NCI-H2107 treated with DMSO at 0.1 percent for 48 hours (cell line): Measurements from ENCODE around the gene SDCBP2.

Experiments
- DNase-seq: peaks from one replicate; lab custom pipeline; 2025; ENCODE audit not compliant: unreplicated experiment; lab: John Stamatoyannopoulos, UW

SDCBP2 gene

DNA sequence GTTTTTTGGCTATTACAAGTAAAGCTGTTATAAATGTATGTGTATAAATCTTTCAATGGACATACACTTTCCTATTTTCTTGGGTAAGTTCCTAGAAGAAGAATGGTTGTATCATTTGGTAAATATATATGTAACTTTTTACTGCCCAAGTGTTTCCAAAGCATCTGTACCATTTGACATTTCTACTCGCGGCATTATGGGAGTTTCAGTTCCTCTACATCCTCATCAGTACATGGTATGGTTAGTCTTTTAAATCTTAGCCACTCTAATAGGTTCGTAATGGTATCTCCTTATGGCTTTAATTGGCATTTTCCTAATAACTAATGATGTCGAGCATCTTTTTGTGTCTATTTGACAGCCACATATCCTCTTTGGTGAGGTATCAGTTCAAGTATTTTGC lies 49.9 kb downstream of the SDCBP2 start:
- no peak for DNase-seq

DNA sequence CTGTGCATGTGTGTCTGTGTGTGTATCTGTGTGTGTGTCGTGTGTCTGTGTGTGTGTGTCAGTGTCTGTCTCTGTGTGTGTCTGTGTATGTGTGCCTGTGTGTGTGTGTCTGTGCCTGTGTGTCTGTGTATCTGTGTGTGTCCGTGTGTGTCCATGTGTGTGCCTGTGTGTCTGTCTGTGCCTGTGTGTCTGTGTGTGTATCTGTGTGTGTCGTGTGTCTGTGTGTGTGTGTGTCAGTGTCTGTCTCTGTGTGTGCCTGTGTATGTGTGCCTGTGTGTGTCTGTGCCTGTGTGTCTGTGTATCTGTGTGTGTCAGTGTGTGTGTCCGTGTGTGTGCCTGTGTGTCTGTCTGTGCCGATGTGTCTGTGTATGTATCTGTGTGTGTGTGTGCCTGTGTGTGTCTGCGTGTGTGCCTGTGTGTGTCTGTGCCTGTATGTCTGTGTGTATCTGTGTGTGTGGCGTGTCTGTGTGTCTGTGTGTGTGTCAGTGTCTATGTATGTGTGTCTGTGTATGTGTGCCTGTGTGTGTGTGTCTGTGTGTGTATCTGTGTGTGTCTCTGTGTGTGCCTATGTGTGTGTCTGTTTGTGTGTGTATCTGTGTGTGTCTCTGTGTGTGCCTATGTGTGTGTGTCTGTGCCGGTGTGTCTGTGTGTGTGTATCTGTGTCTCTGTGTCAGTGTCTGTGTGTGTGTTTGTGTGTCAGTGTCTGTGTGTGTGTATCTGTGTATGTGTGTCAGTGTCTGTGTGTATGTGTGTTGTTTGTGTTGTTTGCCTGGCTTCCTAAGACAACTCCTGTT lies 51.2 kb downstream of the SDCBP2 start:
- DNase-seq, result no peak

DNA sequence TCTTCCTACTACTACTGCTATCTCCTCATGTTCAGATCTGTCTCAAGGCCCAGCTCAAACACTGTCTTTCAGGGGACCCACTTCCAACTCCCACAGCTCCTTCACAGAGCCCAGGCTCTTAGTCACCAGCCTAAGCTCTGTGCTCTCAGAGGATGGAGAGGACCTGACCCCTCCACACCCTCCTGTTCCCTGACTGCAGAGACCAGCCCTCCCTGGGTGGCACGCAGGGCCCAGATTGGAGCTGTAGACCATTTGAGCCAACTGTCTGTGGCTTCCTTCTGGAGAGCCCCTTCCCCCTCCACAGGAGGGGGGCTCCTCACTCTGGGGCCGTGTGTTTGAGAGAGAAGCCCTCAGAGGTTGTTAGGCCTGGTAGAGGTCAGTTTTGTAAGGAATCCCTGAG lies 53.0 kb downstream of the SDCBP2 start:
- no peak for DNase-seq

- peak; percentile 61 for DNase-seq
These were observed 54.2 kb downstream of the SDCBP2 start for GRCh38 chr20:1274485-1275311.

- DNase-seq, result no peak
These were observed 55.6 kb downstream of the SDCBP2 start for GRCh38 chr20:1273366-1273765.

DNA sequence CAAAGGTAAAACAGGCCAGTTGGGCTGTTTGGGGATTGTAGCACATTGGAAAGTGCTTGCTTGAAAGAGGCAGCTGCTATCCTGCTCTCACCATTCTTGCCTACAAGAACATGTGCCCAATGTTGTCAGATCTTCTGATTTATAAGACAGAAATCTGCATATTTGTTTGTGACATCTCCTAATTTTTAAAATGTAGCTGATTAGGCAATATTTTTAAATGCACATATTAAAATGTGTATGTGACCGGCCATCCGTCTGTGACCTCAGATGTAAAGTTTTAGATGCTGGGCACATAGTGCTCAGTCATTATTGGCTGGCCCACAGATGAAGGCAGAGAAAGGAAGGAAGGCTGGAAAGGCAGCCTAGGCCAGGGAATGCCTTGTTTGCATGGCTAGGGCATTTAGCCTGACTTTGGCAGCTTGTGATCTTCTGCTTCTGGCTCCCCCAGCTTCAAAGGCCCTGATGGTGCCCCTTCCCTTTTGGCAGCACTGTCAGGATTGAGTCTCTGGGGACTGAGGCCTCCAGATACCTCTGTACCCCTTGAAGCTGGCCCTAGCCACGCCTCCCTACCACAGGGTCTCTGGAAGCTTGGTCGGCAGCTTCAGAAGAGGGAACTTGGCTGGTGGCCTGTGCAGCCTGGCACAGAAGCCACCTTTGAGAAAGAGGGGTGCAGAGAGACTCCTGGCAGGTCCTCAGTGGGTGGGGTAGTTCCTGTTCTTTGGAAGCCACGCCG lies 56.4 kb downstream of the SDCBP2 start:
- DNase-seq, result no peak

GRCh38 chr20:1269850-1270249 lies 59.1 kb downstream of the SDCBP2 start:
- no peak for DNase-seq

DNA sequence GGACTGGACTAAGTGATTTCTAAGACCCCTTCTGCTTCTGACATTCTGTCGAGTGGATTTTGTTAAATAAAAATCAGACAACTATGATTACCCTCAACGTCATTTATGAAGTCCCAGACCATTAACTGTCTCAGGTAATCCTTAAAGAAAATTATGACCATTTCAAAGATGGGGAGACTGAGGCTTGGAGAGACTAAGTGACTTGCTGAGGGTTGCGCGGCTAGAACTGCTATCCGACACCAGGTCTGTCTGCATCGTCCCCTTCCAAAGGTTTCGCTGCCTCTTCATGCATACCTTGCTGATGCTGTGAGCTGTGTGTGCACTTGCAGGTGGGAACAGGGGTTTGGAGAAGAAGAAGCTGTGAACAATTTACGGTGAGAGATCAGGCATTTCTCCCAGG lies 59.7 kb downstream of the SDCBP2 start:
- no peak for DNase-seq

DNA sequence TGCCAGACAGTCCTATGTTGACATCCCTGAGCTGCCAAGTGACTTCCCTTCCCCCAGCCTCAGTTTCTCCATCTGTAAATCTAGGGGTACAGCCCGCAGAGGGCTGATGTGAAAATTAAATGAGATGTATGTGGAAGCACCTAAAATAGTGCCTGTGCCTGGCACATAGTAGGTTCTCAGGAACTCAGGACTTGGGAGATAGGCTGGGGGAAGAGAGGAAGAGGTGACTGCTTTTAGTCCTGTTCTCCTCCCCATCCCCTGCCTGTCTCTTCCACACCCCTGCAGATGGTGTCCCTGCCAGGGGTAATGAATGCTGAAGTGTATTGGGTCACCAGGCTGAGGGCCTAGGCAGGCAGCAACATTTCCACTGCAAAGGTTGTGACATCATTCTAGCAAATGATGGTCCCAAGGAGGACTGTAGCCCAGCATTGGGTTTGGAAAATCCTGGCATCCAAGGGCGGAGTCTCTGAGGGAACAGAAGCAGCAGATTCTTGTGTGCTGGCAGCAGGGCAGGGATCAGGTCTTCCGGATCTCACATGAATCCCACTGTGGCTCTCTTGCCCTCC lies 61.0 kb downstream of the SDCBP2 start:
- no peak for DNase-seq

DNA sequence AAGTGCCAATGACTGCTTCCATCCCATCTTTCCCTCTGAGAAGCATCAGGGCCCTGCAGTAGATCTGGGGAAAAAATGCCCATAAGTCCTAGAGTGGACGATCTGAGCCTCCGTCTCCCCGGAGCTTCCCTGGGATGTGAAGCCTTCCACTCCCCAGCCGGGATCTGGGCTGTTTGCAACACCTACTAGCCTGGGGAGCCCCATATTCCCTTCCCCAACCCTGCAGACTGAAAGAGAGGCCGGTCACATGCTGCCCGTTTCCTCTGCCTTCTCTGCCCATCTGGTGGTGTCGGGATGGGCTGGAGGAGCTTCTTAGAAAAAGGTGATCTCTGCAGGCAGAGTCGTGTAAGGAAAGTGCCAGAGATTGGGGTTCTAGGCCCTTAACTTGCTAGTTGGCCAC lies 61.8 kb downstream of the SDCBP2 start:
- no peak for DNase-seq

DNA sequence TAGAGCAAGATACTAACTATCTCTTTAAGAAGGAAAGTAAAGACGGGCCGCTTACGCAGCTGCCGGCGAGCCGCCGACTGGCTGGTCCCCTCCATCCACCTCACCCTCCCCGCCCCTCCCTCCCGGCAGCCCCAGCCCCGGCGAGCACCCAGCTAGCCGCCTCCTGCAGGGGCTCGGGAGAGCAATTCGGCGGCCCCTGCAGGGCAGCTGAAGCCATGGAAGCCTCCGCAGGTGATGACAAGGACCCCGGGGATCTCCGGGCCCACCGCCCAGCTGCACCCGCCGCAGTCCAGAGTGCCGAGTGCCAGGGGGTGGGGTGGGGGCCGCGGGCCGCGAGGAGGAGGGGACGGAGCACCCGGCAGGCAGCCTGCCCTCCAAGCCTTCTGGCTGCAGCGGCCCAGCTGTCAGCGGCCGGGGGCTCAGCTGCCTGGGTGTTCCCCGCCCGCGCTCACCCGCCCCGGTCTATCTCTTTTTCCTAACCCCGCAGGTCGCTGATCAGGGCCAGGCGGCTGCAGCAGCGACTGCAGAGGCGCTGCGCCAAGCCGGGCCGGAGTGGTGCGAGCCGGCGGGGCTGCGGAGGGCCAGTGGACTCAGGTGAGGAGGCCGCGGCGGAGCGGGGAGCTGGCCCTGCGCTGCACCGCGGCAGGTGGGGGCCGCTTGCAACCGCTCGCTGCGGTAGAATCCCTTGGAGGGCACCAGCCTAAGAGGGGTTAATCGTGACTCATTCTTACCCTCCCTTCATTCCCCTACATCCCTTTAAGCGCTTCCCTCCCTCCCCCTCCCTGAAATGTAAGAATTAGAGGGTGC lies 62.6 kb downstream of the SDCBP2 start, which contains the start of gene SNPH:
Gene SNPH (plus strand): TSS at position 128 of the 807 bp plus-strand sequence. CDS start 29,946 bp downstream, outside the sequence.
- DNase-seq, result no peak

GRCh38 chr20:1265916-1266166 lies 63.1 kb downstream of the SDCBP2 start:
- no peak for DNase-seq

GRCh38 chr20:1265226-1265915 lies 63.6 kb downstream of the SDCBP2 start:
- no peak for DNase-seq

DNA sequence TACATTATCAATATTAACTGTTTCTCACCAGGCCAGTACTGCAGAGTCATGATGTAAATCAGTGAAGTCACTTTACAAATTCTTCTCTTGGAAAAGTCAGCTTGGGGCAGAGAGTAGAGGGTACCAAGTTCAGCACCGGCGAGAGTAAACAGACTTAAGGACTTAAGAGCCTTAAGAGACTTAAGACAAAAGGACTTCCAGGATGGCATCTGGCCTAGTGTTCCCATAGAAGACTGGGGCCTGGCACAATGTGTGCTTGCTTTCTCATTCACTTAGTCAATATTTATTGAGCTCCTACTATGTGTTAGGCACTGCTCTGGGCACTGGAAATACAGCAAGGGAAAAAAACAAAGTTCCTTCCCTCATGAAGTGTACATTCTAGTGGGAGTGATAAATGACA lies 64.2 kb downstream of the SDCBP2 start:
- DNase-seq, result no peak

- DNase-seq, result no peak
These were observed 65.1 kb downstream of the SDCBP2 start for GRCh38 chr20:1263853-1264252.
